IMR-90 (cell line): ENCODE results near the gene HOXD12. TPM values are rescaled to one million over a fixed set of nuclear protein-coding genes. Genes with fewer than 3 reads are reported as not detected.

Experiments
- ATAC-seq: fragments of 200-7000 bp; cut with Tn5 transposase; 2 replicates; pipeline ENCODE4 v1.9.1; 2020; ENCODE audit warnings: low read depth, mild to moderate bottlenecking, moderate library complexity
- BruUV-seq: library from RNA; stranded (reverse); fragments of 400-500 nt; replicated peaks from 2 replicates; lab custom pipeline; 2021; lab: Mats Ljungman, UMichigan
- CTCF ChIA-PET: fragments of 300-600 bp; formaldehyde crosslinking; extraction: SDS; loops from one replicate; lab custom pipeline; 2021; ENCODE audit warnings: antibody characterized with exemption; lab: Yijun Ruan, JAX
- POLR2A ChIA-PET: fragments of 300-600 bp; sonication (Branson Sonifier 250); formaldehyde crosslinking; loops from one replicate; lab custom pipeline; 2022; ENCODE audit warnings: antibody characterized with exemption; ENCODE audit not compliant: unreplicated experiment; lab: Charles Lee
- DNase-seq: peaks from one replicate; pipeline ENCODE4 v3.0.0; 2013
- H2AFZ ChIP-seq: replicated peaks from 2 replicates; pipeline ENCODE3; 2013; ENCODE audit warnings: low read length, mild to moderate bottlenecking; ENCODE audit not compliant: poor library complexity
- H2AK5ac ChIP-seq: 2 replicates; pipeline ENCODE4 v1.6.1; 2013; ENCODE audit warnings: low read depth, low read length, inconsistent platforms
- H2AK9ac ChIP-seq: replicated peaks from 2 replicates; pipeline ENCODE3; 2013; ENCODE audit warnings: mild to moderate bottlenecking, low read depth, low read length, moderate library complexity; ENCODE audit not compliant: poor library complexity
- H2BK120ac ChIP-seq: 2 replicates; pipeline ENCODE4 v1.6.1; 2013; ENCODE audit warnings: low read depth, low read length, inconsistent platforms
- H2BK15ac ChIP-seq: 3 replicates; pipeline ENCODE4 v1.6.1; 2013; ENCODE audit warnings: low read depth, low read length, inconsistent platforms
- H2BK20ac ChIP-seq: 2 replicates; pipeline ENCODE4 v1.6.1; 2013; ENCODE audit warnings: low read depth, mild to moderate bottlenecking, inconsistent platforms, low read length, moderate library complexity
- H2BK5ac ChIP-seq: 2 replicates; pipeline ENCODE4 v1.6.1; 2013; ENCODE audit warnings: mild to moderate bottlenecking, low read depth, low read length, inconsistent platforms; ENCODE audit not compliant: poor library complexity, severe bottlenecking
- H3K14ac ChIP-seq: replicated peaks from 2 replicates; pipeline ENCODE4 v1.6.1; 2013; ENCODE audit warnings: low read depth, low read length, inconsistent platforms
- H3K18ac ChIP-seq: 2 replicates; pipeline ENCODE4 v1.6.1; 2013; ENCODE audit warnings: low read depth, low read length, control low read depth
- H3K23ac ChIP-seq: 2 replicates; pipeline ENCODE4 v1.6.1; 2013; ENCODE audit warnings: low read depth, low read length, inconsistent platforms
- H3K27ac ChIP-seq: 2 replicates; pipeline ENCODE4 v1.5.1; 2013; ENCODE audit warnings: mild to moderate bottlenecking, control low read depth, low read length; ENCODE audit not compliant: insufficient read depth
- H3K27me3 ChIP-seq: 2 replicates; pipeline ENCODE4 v1.6.1; 2013; ENCODE audit warnings: low read length; ENCODE audit not compliant: control insufficient read depth, insufficient read depth
- H3K36me3 ChIP-seq: 2 replicates; pipeline ENCODE4 v1.6.1; 2013; ENCODE audit warnings: low read length, mixed read lengths; ENCODE audit not compliant: control insufficient read depth, insufficient read depth
- H3K4ac ChIP-seq: 2 replicates; pipeline ENCODE4 v1.6.1; 2013; ENCODE audit warnings: low read depth, low read length, inconsistent platforms
- H3K4me1 ChIP-seq: 2 replicates; pipeline ENCODE4 v1.6.1; 2013; ENCODE audit warnings: low read length, mixed read lengths; ENCODE audit not compliant: control insufficient read depth, insufficient read depth
- H3K4me2 ChIP-seq: 2 replicates; pipeline ENCODE4 v1.6.1; 2013; ENCODE audit warnings: low read depth, mild to moderate bottlenecking, control low read depth, low read length, moderate library complexity
- H3K4me3 ChIP-seq: 2 replicates; pipeline ENCODE4 v1.5.1; 2013; ENCODE audit warnings: low read depth, mild to moderate bottlenecking, control low read depth, low read length, moderate library complexity; ENCODE audit not compliant: insufficient read depth
- H3K56ac ChIP-seq: 2 replicates; pipeline ENCODE4 v1.6.1; 2013; ENCODE audit warnings: low read length, inconsistent platforms; ENCODE audit not compliant: insufficient read depth; ENCODE audit errors: extremely low read depth
- H3K79me1 ChIP-seq, 2 experiments: 2 replicates each; pipeline ENCODE4 v1.6.1; 2013; ENCODE audit warnings: low read length in 2 of 2, inconsistent platforms in 1 of 2, low read depth in 1 of 2
- H3K9ac ChIP-seq: 2 replicates; pipeline ENCODE4 v1.6.1; 2013; ENCODE audit warnings: low read depth, low read length, control low read depth
- H3K9me1 ChIP-seq: 2 replicates; pipeline ENCODE4 v1.6.1; 2013; ENCODE audit warnings: low read length, inconsistent platforms; ENCODE audit not compliant: insufficient read depth
- H3K9me3 ChIP-seq: 2 replicates; pipeline ENCODE4 v1.6.1; 2013; ENCODE audit warnings: low read length; ENCODE audit not compliant: control insufficient read depth, insufficient read depth
- H4K20me1 ChIP-seq: 2 replicates; pipeline ENCODE4 v1.6.1; 2013; ENCODE audit warnings: low read length, inconsistent platforms; ENCODE audit not compliant: insufficient read depth
- H4K5ac ChIP-seq: 2 replicates; pipeline ENCODE4 v1.6.1; 2013; ENCODE audit warnings: mild to moderate bottlenecking, low read depth, low read length, control low read depth
- H4K8ac ChIP-seq, 2 experiments: 2 replicates each; pipeline ENCODE4 v1.6.1; 2013; ENCODE audit warnings: low read depth in 2 of 2, low read length in 2 of 2, control low read depth in 1 of 2, inconsistent platforms in 1 of 2
- H4K91ac ChIP-seq: 2 replicates; pipeline ENCODE4 v1.6.1; 2013; ENCODE audit warnings: low read depth, low read length, inconsistent platforms; ENCODE audit not compliant: insufficient read depth
- BHLHE40 ChIP-seq: fragments of 150-350 bp; IDR thresholded peaks from 2 replicates; pipeline ENCODE4 v1.6.1; 2016; ENCODE audit warnings: mild to moderate bottlenecking, low read depth, low read length
- CHD1 ChIP-seq: IDR thresholded peaks from 2 replicates; pipeline ENCODE4 v1.6.1; 2012; ENCODE audit warnings: low read depth, low read length, improper control_type of control experiment
- ELK1 ChIP-seq: fragments of 150-350 bp; IDR thresholded peaks from 2 replicates; pipeline ENCODE4 v1.6.1; 2016; ENCODE audit warnings: low read depth, mild to moderate bottlenecking, low read length, moderate library complexity, borderline replicate concordance
- FOS ChIP-seq: fragments of 150-350 bp; IDR thresholded peaks from 2 replicates; pipeline ENCODE4 v1.6.1; 2016; ENCODE audit warnings: low read depth, low read length
- MAZ ChIP-seq: IDR thresholded peaks from 2 replicates; pipeline ENCODE4 v1.6.1; 2012; ENCODE audit warnings: low read depth, mild to moderate bottlenecking, low read length, improper control_type of control experiment, moderate library complexity, borderline replicate concordance
- RCOR1 ChIP-seq: IDR thresholded peaks from 2 replicates; pipeline ENCODE4 v1.6.1; 2012; ENCODE audit warnings: mild to moderate bottlenecking, low read length, improper control_type of control experiment; ENCODE audit not compliant: insufficient replicate concordance
- RFX5 ChIP-seq: IDR thresholded peaks from 2 replicates; pipeline ENCODE4 v1.8.0; 2012; ENCODE audit warnings: low read depth, mild to moderate bottlenecking, low read length, moderate library complexity
- USF2 ChIP-seq: fragments of 150-350 bp; IDR thresholded peaks from 2 replicates; pipeline ENCODE4 v1.6.1; 2017; ENCODE audit warnings: mild to moderate bottlenecking, antibody characterized with exemption, low read length, low read depth
- WGBS, 2 experiments: methylation state at CpG; one replicate each; pipeline versions ENCODE4 v1.1.5 to v1.1.7; 2013; ENCODE audit warnings: missing lambda C conversion rate in 2 of 2; ENCODE audit not compliant: insufficient read length in 1 of 2; ENCODE audit errors: extremely low coverage in 2 of 2; 5-methylcytosine and 5-hydroxymethylcytosine counted together
- dilution Hi-C: fragments of 300-500 bp; cut with HindIII; formaldehyde crosslinking; loops from one replicate; pipeline ENCODE4 v1.14.3; 2018; ENCODE audit warnings: low sequenced_read_pairs; ENCODE audit not compliant: unreplicated experiment
- in situ Hi-C: fragments of 300-500 bp; cut with MboI; formaldehyde crosslinking; loops from 3 replicates; pipeline ENCODE4 v1.14.3; 2019; ENCODE audit warnings: low sequenced_read_pairs, inconsistent platforms, mixed read lengths
- intact Hi-C: fragments of 100-400 bp; cut with micrococcal nuclease; formaldehyde crosslinking; loops from 2 replicates; pipeline ENCODE4 v1.10.0; 2022
- polyA plus RNA-seq, 3 experiments: library from polyadenylated mRNA; depleted of rRNA; stranded (reverse); fragments of >200 nt; gene quantifications; 2 replicates each; pipeline ENCODE4 v1.2.3, GENCODE V29; 2012; ENCODE audit warnings: low replicate concordance in 1 of 3
- total RNA-seq: library from RNA; depleted of rRNA; stranded (reverse); fragments of >200 nt; gene quantifications from 2 replicates; pipeline ENCODE4 v1.2.3, GENCODE V29; 2012

HOXD12 gene
- total and polyA plus RNA-seq, 2 of the 4 experiments (the other 2 are of a cell fraction) = not detected

GRCh38 chr2:176149939-176150583, 50.5 kb downstream of the HOXD12 start:
- no peak overlapping the region for H4K8ac ChIP-seq
- no peak for TF ChIP-seq RCOR1
- TF ChIP-seq CHD1 = no peak
- no peak for TF ChIP-seq USF2
- no peak for TF ChIP-seq RFX5
- TF ChIP-seq MAZ = no peak
- TF ChIP-seq ELK1 = no peak
- no peak for TF ChIP-seq BHLHE40
- TF ChIP-seq FOS = no peak
- ChIA-PET POLR2A (no interaction called here), CTCF (interaction anchor here (0.5 kb wide), 1 partner anchor 488 kb away, joined by 5 read pairs; no protein-coding TSS in a partner anchor)
- H3K27me3 ChIP-seq = peaks cover 87% of the 10 kb centered on the region
- H3K9me1 ChIP-seq = no peaks in the 10 kb centered on the region
- no peak overlapping the region for H2BK15ac ChIP-seq
- H2AK5ac ChIP-seq = no peak overlapping the region
- no peak overlapping the region for H3K9ac ChIP-seq
- H3K56ac ChIP-seq = no peak overlapping the region
- no peak overlapping the region for H2AK9ac ChIP-seq
- H3K79me1 ChIP-seq = no peaks in the 10 kb centered on the region
- H3K4ac ChIP-seq = no peak overlapping the region
- H4K5ac ChIP-seq = no peak overlapping the region
- no peaks in the 10 kb centered on the region for H3K4me1 ChIP-seq
- no peak overlapping the region for H3K4me2 ChIP-seq
- no peak overlapping the region for H3K18ac ChIP-seq
- H3K9me3 ChIP-seq = peaks cover 8% of the 10 kb centered on the region
- H3K23ac ChIP-seq = no peak overlapping the region
- DNase-seq = no peak
- WGBS, 2 experiments = 13% methylated on average over 6 of the region's 24 CpGs; no CpG with 5 or more reads in 1 of the 2 experiments
- H3K36me3 ChIP-seq = no peaks in the 10 kb centered on the region
- no peak overlapping the region for H2AFZ ChIP-seq
- H2BK20ac ChIP-seq = no peak overlapping the region
- in situ Hi-C loops = no loop called here
- no peak overlapping the region for H4K91ac ChIP-seq
- intact Hi-C loops = no loop called here
- no peak overlapping the region for H3K27ac ChIP-seq
- H3K4me3 ChIP-seq = no peak overlapping the region
- no peak for ATAC-seq
- no TSS peak for BruUV-seq
- H2BK5ac ChIP-seq = no peak overlapping the region
- H3K14ac ChIP-seq = no peak overlapping the region
- no peak overlapping the region for H2BK120ac ChIP-seq
- dilution Hi-C loops = no loop called here
- H4K20me1 ChIP-seq = no peaks in the 10 kb centered on the region
